K562 (cell line): ENCODE measurements around the gene ATE1. TPM values are rescaled to one million over a fixed set of nuclear protein-coding genes. Genes with fewer than 3 reads are reported as not detected.

Experiments used
- CCNT2 ChIP-seq: IDR thresholded peaks from 2 replicates; pipeline ENCODE4 v1.6.1; 2011; ENCODE audit warnings: borderline replicate concordance, low read depth, mild to moderate bottlenecking, moderate library complexity, mixed read lengths, low read length; ENCODE audit not compliant: insufficient read length; ENCODE audit errors: extremely low read depth
- KLF6 ChIP-seq: fragments of 250-450 bp; sonication (Bioruptor Pico); IDR thresholded peaks from 2 replicates; pipeline ENCODE4 v1.4.0; 2020; ENCODE audit warnings: mild to moderate bottlenecking, moderate library complexity, borderline replicate concordance
- NR0B1 ChIP-seq: fragments of 450-650 bp; IDR thresholded peaks from one replicate; pipeline ENCODE4 v1.6.1; 2018; ENCODE audit warnings: mild to moderate bottlenecking, moderate library complexity; ENCODE audit not compliant: partially characterized antibody
- TAF15 ChIP-seq: fragments of 200-400 bp; formaldehyde crosslinking; IDR thresholded peaks from 2 replicates; pipeline ENCODE4 v1.6.1; 2017; ENCODE audit warnings: mild to moderate bottlenecking, low read depth, low read length, moderate library complexity
- ZNF717 ChIP-seq: fragments of 250-450 bp; sonication (Bioruptor Pico); IDR thresholded peaks from 2 replicates; pipeline ENCODE4 v1.5.0; 2021
- polyA plus RNA-seq, 8 experiments: library from polyadenylated mRNA; depleted of rRNA in 4 of 8; stranded (reverse) in 5 of 8; unstranded in 3 of 8; fragments of >200 nt; fragmentation: Nextera tagmentation in 2 of 8; fragmentation: Illumina TruSeq in 1 of 8; extraction: Ambion mirVana in 2 of 8; extraction: Trizol in 1 of 8; gene quantifications; 2 replicates each; pipeline versions ENCODE4 v1.2.1 to v1.2.3, GENCODE V29; 2011 to 2014; ENCODE audit warnings: inconsistent platforms in 1 of 8, missing spikeins in 1 of 8
- total RNA-seq, 7 experiments: library from RNA; depleted of rRNA in 6 of 7; stranded (reverse); fragments of >200 nt in 6 of 7; fragmentation: Illumina TruSeq in 2 of 7; extraction: Trizol in 2 of 7; gene quantifications; 2 replicates each; pipeline versions ENCODE4 v1.2.1 to v1.2.3, GENCODE V29; 2011 to 2021; ENCODE audit warnings: low replicate concordance in 1 of 7
- TF ChIP-seq, protein P1 (sequence below), 2 experiments: fragments of 450-650 bp; conservative IDR thresholded peaks; 2 replicates each; pipeline ENCODE4 v1.6.1; 2017; ENCODE audit warnings: mild to moderate bottlenecking in 2 of 2, moderate library complexity in 2 of 2
- TF ChIP-seq, protein P2 (sequence below), 2 experiments: fragments of 450-650 bp in 1 of 2; sonication (generic) in 1 of 2; formaldehyde crosslinking in 1 of 2; IDR thresholded peaks in 1 of 2; conservative IDR thresholded peaks in 1 of 2; 2 replicates each; pipeline versions ENCODE4 v1.6.1 to v1.8.1; 2016 to 2023; ENCODE audit warnings: mild to moderate bottlenecking in 2 of 2, moderate library complexity in 2 of 2, inconsistent platforms in 1 of 2, missing genetic modification reagents in 1 of 2

Gene ATE1
- total and polyA plus RNA-seq, 9 of the 15 experiments (the other 6 are each of a cell fraction or from before 2014, with no cell fraction given) = 3.0 to 14.2 (median 8.8) TPM

GRCh38 chr10:121715969-121716368 lies 211.9 kb downstream of the ATE1 start (continued):
- TF ChIP-seq NR0B1 (no peak), TAF15 (no peak), ZNF717 (CRISPR knock-in tag) (no peak), KLF6 (CRISPR knock-in tag) (no peak), CCNT2 (no peak)
- TF ChIP-seq, protein P1, sequence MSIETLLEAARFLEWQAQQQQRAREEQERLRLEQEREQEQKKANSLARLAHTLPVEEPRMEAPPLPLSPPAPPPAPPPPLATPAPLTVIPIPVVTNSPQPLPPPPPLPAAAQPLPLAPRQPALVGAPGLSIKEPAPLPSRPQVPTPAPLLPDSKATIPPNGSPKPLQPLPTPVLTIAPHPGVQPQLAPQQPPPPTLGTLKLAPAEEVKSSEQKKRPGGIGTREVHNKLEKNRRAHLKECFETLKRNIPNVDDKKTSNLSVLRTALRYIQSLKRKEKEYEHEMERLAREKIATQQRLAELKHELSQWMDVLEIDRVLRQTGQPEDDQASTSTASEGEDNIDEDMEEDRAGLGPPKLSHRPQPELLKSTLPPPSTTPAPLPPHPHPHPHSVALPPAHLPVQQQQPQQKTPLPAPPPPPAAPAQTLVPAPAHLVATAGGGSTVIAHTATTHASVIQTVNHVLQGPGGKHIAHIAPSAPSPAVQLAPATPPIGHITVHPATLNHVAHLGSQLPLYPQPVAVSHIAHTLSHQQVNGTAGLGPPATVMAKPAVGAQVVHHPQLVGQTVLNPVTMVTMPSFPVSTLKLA (conservative IDR thresholded peaks at IDR 0.05) = no peak
- TF ChIP-seq, protein P2, sequence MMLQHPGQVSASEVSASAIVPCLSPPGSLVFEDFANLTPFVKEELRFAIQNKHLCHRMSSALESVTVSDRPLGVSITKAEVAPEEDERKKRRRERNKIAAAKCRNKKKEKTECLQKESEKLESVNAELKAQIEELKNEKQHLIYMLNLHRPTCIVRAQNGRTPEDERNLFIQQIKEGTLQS (IDR thresholded peaks at IDR 0.05) = no peak
- TF ChIP-seq, protein P2 (CRISPR knock-in tag; conservative IDR thresholded peaks at IDR 0.05) = no peak
